HEK293 (cell line): Measurements from ENCODE around the gene RHPN2.

ENCODE experiments used
- ATF2 ChIP-seq: fragments of 450-650 bp; formaldehyde crosslinking; IDR thresholded peaks from 2 replicates; pipeline ENCODE4 v1.5.1; 2016; ENCODE audit warnings: missing biosample characterization, missing genetic modification characterization, low read depth
- BCL11B ChIP-seq: fragments of 450-650 bp; formaldehyde crosslinking; IDR thresholded peaks from 2 replicates; pipeline ENCODE4 v1.5.1; 2016; ENCODE audit warnings: low read depth, missing biosample characterization, missing genetic modification characterization
- GLI2 ChIP-seq: fragments of 450-650 bp; formaldehyde crosslinking; IDR thresholded peaks from 2 replicates; pipeline ENCODE4; 2017; ENCODE audit warnings: missing biosample characterization, missing genetic modification characterization, low read depth, borderline replicate concordance
- HOXC10 ChIP-seq: sonication (generic); formaldehyde crosslinking; IDR thresholded peaks from 2 replicates; pipeline ENCODE4 v1.8.1; 2023; ENCODE audit warnings: mild to moderate bottlenecking, missing genetic modification reagents
- OSR2 ChIP-seq: fragments of 450-650 bp; formaldehyde crosslinking; IDR thresholded peaks from 2 replicates; pipeline ENCODE4 v1.5.1; 2016; ENCODE audit warnings: missing biosample characterization, missing genetic modification characterization
- PRDM10 ChIP-seq: fragments of 450-650 bp; formaldehyde crosslinking; IDR thresholded peaks from 2 replicates; pipeline ENCODE4 v1.5.1; 2016; ENCODE audit warnings: missing biosample characterization, missing genetic modification characterization
- PRDM4 ChIP-seq: fragments of 450-650 bp; formaldehyde crosslinking; IDR thresholded peaks from 2 replicates; pipeline ENCODE4 v1.5.1; 2017; ENCODE audit warnings: missing biosample characterization, missing genetic modification characterization
- SP2 ChIP-seq: fragments of 450-650 bp; formaldehyde crosslinking; IDR thresholded peaks from 2 replicates; pipeline ENCODE4 v1.5.1; 2016; ENCODE audit warnings: missing biosample characterization, missing genetic modification characterization
- TCF7L2 ChIP-seq: IDR thresholded peaks from 2 replicates; pipeline ENCODE4 v1.6.1; 2011; ENCODE audit warnings: low read depth, mild to moderate bottlenecking, inconsistent platforms, low read length, moderate library complexity, borderline replicate concordance
- ZBTB1 ChIP-seq: fragments of 450-650 bp; formaldehyde crosslinking; IDR thresholded peaks from 2 replicates; pipeline ENCODE4 v1.5.1; 2016; ENCODE audit warnings: missing biosample characterization, missing genetic modification characterization
- ZFP3 ChIP-seq: fragments of 450-650 bp; formaldehyde crosslinking; IDR thresholded peaks from 2 replicates; pipeline ENCODE4 v1.5.1; 2016; ENCODE audit warnings: low read depth, missing biosample characterization, missing genetic modification characterization
- ZNF10 ChIP-seq: fragments of 450-650 bp; formaldehyde crosslinking; IDR thresholded peaks from 2 replicates; pipeline ENCODE4 v1.5.1; 2017; ENCODE audit warnings: missing biosample characterization, missing genetic modification characterization
- ZNF121 ChIP-seq: fragments of 450-650 bp; formaldehyde crosslinking; IDR thresholded peaks from 2 replicates; pipeline ENCODE4 v1.5.1; 2016; ENCODE audit warnings: missing biosample characterization, missing genetic modification characterization
- ZNF132 ChIP-seq: fragments of 450-650 bp; formaldehyde crosslinking; IDR thresholded peaks from 2 replicates; pipeline ENCODE4 v1.5.1; 2017; ENCODE audit warnings: missing biosample characterization, missing genetic modification characterization, borderline replicate concordance
- ZNF138 ChIP-seq: fragments of 450-650 bp; formaldehyde crosslinking; IDR thresholded peaks from 2 replicates; pipeline ENCODE4 v1.5.1; 2016; ENCODE audit warnings: missing biosample characterization, missing genetic modification characterization, borderline replicate concordance
- ZNF202 ChIP-seq: fragments of 450-650 bp; formaldehyde crosslinking; IDR thresholded peaks from 2 replicates; pipeline ENCODE4 v1.5.1; 2016; ENCODE audit warnings: missing biosample characterization, missing genetic modification characterization, borderline replicate concordance
- ZNF211 ChIP-seq: fragments of 450-650 bp; formaldehyde crosslinking; IDR thresholded peaks from 2 replicates; pipeline ENCODE4 v1.5.1; 2016; ENCODE audit warnings: low read depth, missing biosample characterization, missing genetic modification characterization
- ZNF292 ChIP-seq: fragments of 450-650 bp; formaldehyde crosslinking; IDR thresholded peaks from 2 replicates; pipeline ENCODE4 v1.5.1; 2016; ENCODE audit warnings: low read depth, missing biosample characterization, missing genetic modification characterization, borderline replicate concordance
- ZNF398 ChIP-seq: fragments of 450-650 bp; formaldehyde crosslinking; IDR thresholded peaks from 2 replicates; pipeline ENCODE4 v1.5.1; 2017; ENCODE audit warnings: missing biosample characterization, missing genetic modification characterization
- ZNF514 ChIP-seq: fragments of 450-650 bp; formaldehyde crosslinking; IDR thresholded peaks from 2 replicates; pipeline ENCODE4 v1.5.1; 2016; ENCODE audit warnings: missing biosample characterization, missing genetic modification characterization
- ZNF521 ChIP-seq: fragments of 450-650 bp; formaldehyde crosslinking; IDR thresholded peaks from 2 replicates; pipeline ENCODE4 v1.5.1; 2017; ENCODE audit warnings: missing biosample characterization, mild to moderate bottlenecking, missing genetic modification characterization
- ZNF544 ChIP-seq: fragments of 450-650 bp; formaldehyde crosslinking; IDR thresholded peaks from 2 replicates; pipeline ENCODE4 v1.5.0; 2017; ENCODE audit warnings: missing biosample characterization, missing genetic modification characterization
- ZNF561 ChIP-seq: fragments of 450-650 bp; IDR thresholded peaks from 2 replicates; pipeline ENCODE4 v1.5.1; 2018; ENCODE audit warnings: missing biosample characterization, missing genetic modification characterization, borderline replicate concordance
- ZNF571 ChIP-seq: fragments of 450-650 bp; formaldehyde crosslinking; IDR thresholded peaks from 2 replicates; pipeline ENCODE4 v1.5.0; 2017; ENCODE audit warnings: missing biosample characterization, missing genetic modification characterization
- ZNF580 ChIP-seq: fragments of 450-650 bp; formaldehyde crosslinking; IDR thresholded peaks from 2 replicates; pipeline ENCODE4 v1.5.1; 2016; ENCODE audit warnings: missing biosample characterization, missing genetic modification characterization
- ZNF621 ChIP-seq: fragments of 450-650 bp; formaldehyde crosslinking; IDR thresholded peaks from 2 replicates; pipeline ENCODE4 v1.5.1; 2017; ENCODE audit warnings: missing biosample characterization, missing genetic modification characterization
- ZNF654 ChIP-seq: fragments of 450-650 bp; formaldehyde crosslinking; IDR thresholded peaks from 2 replicates; pipeline ENCODE4 v1.5.1; 2016; ENCODE audit warnings: low read depth, missing biosample characterization, missing genetic modification characterization
- ZNF660 ChIP-seq: fragments of 450-650 bp; IDR thresholded peaks from 2 replicates; pipeline ENCODE4 v1.5.1; 2018; ENCODE audit warnings: missing biosample characterization, mild to moderate bottlenecking, missing genetic modification characterization
- ZNF76 ChIP-seq: fragments of 450-650 bp; formaldehyde crosslinking; IDR thresholded peaks from 2 replicates; pipeline ENCODE4; 2016; ENCODE audit warnings: low read depth, missing biosample characterization, missing genetic modification characterization, borderline replicate concordance
- ZNF843 ChIP-seq: fragments of 450-650 bp; formaldehyde crosslinking; IDR thresholded peaks from 2 replicates; pipeline ENCODE4 v1.5.1; 2016; ENCODE audit warnings: missing biosample characterization, missing genetic modification characterization
- ZXDB ChIP-seq: fragments of 450-650 bp; formaldehyde crosslinking; IDR thresholded peaks from 2 replicates; pipeline ENCODE4 v1.5.1; 2016; ENCODE audit warnings: missing biosample characterization, missing genetic modification characterization

Gene RHPN2

GRCh38 chr19:32971715-32972540 lies 92.8 kb downstream of the RHPN2 start, which contains the start of the genes CEP89 and FAAP24 (continued):
- peak; percentile 44 for TF ChIP-seq PRDM10 (tag by site-specific recombination)
- no peak for TF ChIP-seq ZNF544 (tag by site-specific recombination)
- no peak for TF ChIP-seq HOXC10 (CRISPR knock-in tag)
- no peak for TF ChIP-seq ZNF292 (tag by site-specific recombination)
- TF ChIP-seq SP2 (tag by site-specific recombination): peak; percentile 100
- peak; percentile 94 for TF ChIP-seq BCL11B (tag by site-specific recombination)
- no peak for TF ChIP-seq OSR2 (tag by site-specific recombination)
- TF ChIP-seq ZNF398: no peak
- TF ChIP-seq ZNF138 (tag by site-specific recombination): no peak
- no peak for TF ChIP-seq ZNF621 (tag by site-specific recombination)
- TF ChIP-seq GLI2 (tag by site-specific recombination): no peak; the same call in 1 of the 2 replicates
- TF ChIP-seq ZNF654: no peak
- TF ChIP-seq ZNF10 (tag by site-specific recombination): peak; percentile 97
- no peak for TF ChIP-seq ZNF211 (tag by site-specific recombination)
- no peak for TF ChIP-seq ZNF202 (tag by site-specific recombination)
- no peak for TF ChIP-seq ZNF514 (tag by site-specific recombination)
- TF ChIP-seq ZNF580 (tag by site-specific recombination): peak; percentile 95
- TF ChIP-seq TCF7L2: peak; percentile 42; the same call in 1 of the 2 replicates
- TF ChIP-seq ATF2 (tag by site-specific recombination): no peak
- peak; percentile 65 for TF ChIP-seq ZNF843
- TF ChIP-seq ZXDB (tag by site-specific recombination): peak; percentile 97
- peak; percentile 82; the same call in 1 of the 2 replicates for TF ChIP-seq ZBTB1 (tag by site-specific recombination)
- TF ChIP-seq ZNF521: no peak
- peak; percentile 100 for TF ChIP-seq ZFP3 (tag by site-specific recombination)
- peak; percentile 98; the same call in 1 of the 2 replicates for TF ChIP-seq ZNF561 (tag by site-specific recombination)
- peak; percentile 95 for TF ChIP-seq ZNF76 (tag by site-specific recombination)
- no peak for TF ChIP-seq ZNF132
- no peak; the same call in none of the 2 replicates for TF ChIP-seq ZNF121 (tag by site-specific recombination)
- peak; percentile 91 for TF ChIP-seq ZNF660 (tag by site-specific recombination)
- peak; percentile 63 for TF ChIP-seq PRDM4 (tag by site-specific recombination)
- no peak for TF ChIP-seq ZNF571 (tag by site-specific recombination)
